Measurements from ENCODE around the gene PEA15.
A peak's percentile ranks its signal among the peaks of the same experiment; 100 is the strongest.

PEA15 gene

DNA sequence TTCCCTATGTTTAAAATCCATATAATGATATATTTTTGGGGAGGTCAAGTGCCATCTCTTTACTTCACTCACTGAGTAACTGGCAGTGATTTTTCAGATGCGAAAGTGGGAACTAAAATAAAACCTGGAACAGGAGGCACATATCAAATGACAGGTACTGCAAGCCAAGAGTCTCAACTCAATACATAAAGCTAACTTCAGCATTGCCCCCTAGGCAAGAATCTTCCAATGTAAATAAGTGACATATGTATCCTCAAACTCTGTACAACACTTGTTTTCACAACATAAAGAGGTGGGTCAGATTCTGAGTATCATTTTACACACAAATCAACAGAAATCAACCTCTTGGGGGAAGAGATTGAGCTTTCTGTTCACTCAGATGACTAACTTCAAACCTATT is 39.0 kb downstream of the PEA15 start:
- DNase-seq, result no peak

GRCh38 chr1:160245434-160245833 is 40.2 kb downstream of the PEA15 start:
- DNase-seq, result no peak

DNA sequence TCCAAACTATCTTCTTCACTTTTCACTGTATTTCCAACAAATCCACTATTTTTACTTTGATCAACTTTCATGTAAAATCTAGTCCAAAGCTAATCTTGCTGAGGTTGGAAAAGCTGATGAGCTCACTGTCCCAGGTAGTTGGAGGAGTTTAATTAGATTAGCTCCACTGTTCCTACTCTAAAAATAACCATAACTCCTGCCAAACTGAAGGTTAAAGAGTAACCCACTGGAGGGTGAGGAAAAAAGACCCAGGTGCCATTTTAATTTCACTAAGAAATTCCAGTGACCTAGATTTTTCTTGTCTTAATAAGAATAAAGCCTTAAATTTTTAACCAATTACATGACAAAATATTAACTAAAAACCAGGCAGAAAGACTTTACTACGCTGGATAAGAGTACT is 41.9 kb downstream of the PEA15 start:
- no peak for DNase-seq

DNA sequence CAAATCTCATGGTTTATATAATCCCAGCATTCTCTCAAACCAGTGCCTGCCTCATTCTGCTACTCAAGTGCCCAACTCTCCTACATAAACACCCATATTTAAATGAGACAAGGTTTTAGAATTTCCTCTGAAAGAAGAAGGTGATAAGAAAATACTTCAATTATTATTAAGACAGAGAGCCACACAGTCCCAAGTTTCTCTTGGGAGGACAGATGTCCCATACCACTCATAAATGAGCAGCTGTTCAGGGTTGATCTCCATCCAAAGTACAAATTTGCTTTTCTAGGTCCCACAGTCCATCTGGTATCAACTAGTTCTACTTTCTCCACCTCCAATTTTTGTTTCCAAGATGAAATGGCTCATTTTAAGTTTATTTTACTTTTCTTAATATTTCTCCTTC is 45.8 kb downstream of the PEA15 start:
- DNase-seq, result peak; percentile 70

DNA sequence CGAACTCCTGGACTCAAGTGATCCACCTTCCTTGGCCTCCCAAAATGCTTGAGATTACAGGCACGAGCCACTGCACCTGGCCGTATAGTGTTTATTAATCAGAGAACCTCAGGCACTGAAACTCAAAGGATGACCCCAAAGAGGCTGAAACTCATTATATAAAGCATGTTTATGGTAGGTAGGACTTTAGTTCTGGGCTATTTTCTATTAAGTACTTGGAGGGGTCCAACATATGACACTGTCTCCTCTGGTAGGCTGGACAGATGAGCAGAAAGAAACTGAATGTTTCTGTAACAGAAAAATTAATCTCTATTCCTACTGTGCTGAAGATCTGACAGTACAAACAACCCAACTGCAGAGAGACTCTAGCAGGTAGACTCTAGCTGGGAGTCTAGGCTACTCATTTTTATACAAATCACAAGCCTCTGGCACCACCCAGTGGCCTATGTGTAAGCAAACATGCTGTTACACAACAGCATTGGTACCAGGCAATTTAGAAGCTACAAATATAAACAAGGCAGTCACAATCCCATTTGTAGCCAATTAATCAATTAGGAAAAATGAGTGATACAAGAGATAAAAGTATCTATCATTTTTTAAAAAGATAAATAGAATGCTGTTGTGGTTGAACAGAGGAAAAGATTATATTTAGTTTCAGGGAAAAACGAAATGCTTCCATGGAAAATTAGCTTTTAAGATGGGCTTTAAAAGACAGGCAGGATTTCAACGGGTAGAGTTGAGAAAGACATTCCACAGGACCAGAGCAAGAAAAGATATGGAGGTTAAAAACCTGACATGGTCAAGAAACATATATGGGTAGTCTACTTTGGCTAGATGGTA is 46.7 kb downstream of the PEA15 start:
- peak; percentile 2 for DNase-seq

DNA sequence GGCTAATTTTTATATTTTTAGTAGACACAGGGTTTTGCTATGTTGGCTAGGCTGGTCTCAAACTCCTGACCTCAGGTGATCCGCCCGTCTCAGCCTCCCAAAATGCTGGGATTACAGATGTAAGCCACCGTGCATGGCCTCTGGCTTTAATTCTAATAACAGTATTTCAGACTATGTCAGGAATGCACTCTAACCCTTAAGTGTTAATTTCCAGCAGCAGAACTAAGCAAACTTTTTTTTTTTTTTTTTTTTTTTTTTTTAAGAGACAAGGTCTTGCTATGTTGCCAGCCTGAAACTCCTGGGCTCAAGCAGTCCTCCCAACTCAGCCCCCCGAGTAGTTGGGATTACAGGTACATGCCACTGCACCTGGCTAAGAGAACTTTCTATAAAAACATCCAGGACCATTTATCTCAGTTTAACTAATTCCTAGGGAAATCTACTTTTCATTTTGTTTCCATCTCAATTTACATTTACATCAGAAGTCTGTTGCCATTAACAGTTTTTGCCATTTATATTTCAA is 50.7 kb downstream of the PEA15 start:
- no peak for DNase-seq

- DNase-seq, result no peak
Observed at GRCh38 chr1:160256396-160257046, 51.3 kb downstream of the PEA15 start.

DNA sequence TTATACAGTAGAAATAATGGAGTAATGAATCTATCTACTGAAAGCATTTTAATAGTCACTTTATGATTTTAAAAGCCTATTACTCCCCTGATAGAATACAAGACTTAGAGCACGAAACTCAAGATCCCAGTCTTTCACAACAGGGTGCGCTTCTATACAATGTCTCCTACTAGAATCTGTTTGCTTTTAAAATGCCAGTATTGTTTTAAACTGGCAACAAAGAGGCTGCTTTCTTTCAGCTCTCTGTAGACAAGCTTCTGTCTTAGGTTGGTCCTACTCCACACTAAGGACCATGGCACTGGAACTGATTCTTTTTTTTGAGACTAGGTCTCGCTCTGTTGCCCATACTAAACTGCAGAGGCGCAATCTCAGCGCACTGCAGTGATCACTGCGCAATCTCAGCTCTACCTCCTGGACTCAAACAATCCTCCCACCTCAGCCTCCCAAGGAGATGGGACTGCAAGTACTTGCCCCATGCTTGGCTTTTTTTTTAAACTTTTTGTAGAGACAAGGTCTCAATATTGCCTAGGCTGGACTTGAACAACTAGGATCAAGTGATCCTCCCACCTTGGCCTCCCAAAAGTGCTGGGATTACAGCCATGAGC is 52.3 kb downstream of the PEA15 start:
- DNase-seq, result no peak

DNA sequence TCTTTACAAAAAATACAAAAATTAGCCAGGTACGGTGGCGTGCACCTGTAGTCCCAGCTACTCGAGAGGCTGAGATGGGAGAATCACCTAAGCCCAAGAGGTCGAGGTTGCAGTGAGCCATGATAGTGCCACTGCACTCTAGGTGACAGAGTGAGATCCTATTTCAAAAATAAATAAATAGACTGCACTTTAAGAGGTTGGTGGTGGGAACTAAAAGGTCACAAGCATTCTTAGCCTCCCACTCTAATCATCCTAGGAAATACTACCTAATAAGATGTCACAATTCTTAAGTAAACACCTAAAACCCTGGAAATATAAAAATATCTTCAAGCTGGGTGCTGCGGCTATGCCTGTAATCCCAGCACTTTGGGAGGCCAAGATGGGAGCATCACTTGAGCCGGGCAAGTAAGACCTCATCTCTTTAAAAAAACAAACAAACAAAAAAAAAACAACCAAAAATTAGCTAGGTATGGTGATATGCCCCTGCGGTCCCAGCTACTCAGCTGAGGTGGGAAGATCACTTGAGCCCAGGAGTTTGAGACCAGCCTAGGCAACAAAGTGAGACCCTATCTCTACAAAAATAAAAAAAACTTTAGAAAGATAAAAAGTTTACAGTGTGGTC is 53.1 kb downstream of the PEA15 start:
- DNase-seq, result no peak

- no peak for DNase-seq
Observed at GRCh38 chr1:160260406-160261382, 55.5 kb downstream of the PEA15 start.

DNA sequence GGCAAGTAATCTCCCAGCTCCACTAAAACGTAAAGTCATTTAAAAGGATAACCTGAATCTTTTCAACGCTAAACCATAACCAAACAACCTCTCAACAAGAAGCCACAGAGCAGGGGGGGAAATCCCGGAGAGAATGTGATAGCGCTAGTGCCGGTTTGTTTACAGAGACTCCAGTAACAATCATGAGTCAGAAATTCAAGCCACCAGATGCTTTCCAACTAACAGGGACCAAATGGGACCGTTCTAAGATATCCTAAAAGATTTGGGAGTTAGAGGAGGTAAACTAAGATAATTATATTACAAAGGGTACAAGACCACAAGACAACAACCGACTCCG is 56.3 kb downstream of the PEA15 start:
- DNase-seq, result no peak

GRCh38 chr1:160261893-160262794 is 57.0 kb downstream of the PEA15 start, which contains the start of gene DCAF8:
Gene DCAF8, minus strand, starts transcription at chr1:160262549. Its CDS starts 18,541 bp downstream, at chr1:160244008.
- peak; percentile 75 for DNase-seq

DNA sequence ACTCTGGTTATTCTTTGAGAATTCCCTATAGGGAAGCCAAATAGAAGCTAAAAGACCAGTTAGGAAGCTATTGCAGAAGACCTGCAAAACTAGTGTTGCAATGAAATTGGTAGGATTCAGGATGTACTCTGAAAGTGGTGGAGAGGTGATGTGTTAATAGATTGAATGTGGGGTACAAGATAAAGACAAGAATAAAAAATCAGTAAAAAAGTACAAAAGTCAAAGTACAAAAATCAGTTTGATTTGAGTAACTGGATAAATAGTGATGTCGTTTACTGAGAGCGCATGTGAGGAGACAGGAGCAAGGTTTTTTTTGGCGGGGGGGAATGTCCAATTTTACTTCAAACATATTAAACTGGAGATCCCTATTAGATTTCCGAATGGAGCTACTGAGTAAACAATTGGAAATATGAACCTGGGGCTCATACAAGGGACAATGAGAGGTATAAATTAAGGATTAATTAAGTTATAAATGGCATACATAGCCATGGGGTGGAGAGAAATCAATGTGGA is 59.7 kb downstream of the PEA15 start:
- no peak for DNase-seq

Measured in NCI-H524 treated with DMSO at 0.1 percent for 48 hours (cell line).